Liver (tissue), 3 donors: Measurements from ENCODE around the gene PAXX.

ENCODE experiments used
- EGR1 ChIP-seq, 2 donors: IDR thresholded peaks; 2 replicates each; pipeline ENCODE4 v1.6.1; 2016 to 2018; ENCODE audit warnings: antibody characterized with exemption in 2 of 2, low read depth in 2 of 2
- RAD21 ChIP-seq, 2 donors: IDR thresholded peaks; 2 replicates each; pipeline ENCODE4 v1.6.1; 2016; ENCODE audit warnings: antibody characterized with exemption in 2 of 2, mild to moderate bottlenecking in 2 of 2
- SP1 ChIP-seq: IDR thresholded peaks from 2 replicates; pipeline ENCODE4 v1.6.1; 2018; ENCODE audit warnings: antibody characterized with exemption, mild to moderate bottlenecking
- TAF1 ChIP-seq: conservative IDR thresholded peaks from 2 replicates; pipeline ENCODE4 v1.6.1; 2016; ENCODE audit warnings: antibody characterized with exemption, mild to moderate bottlenecking
- YY1 ChIP-seq: IDR thresholded peaks from 2 replicates; pipeline ENCODE4 v1.6.1; 2016; ENCODE audit warnings: antibody characterized with exemption, mild to moderate bottlenecking
- TF ChIP-seq, protein P1 (sequence below): fragments of 150-350 bp; IDR thresholded peaks from 2 replicates; pipeline ENCODE4 v1.5.1; 2017; ENCODE audit warnings: improper control_type of control experiment, low read depth, low read length; ENCODE audit not compliant: missing input control
- TF ChIP-seq, protein P2 (sequence below): IDR thresholded peaks from 2 replicates; pipeline ENCODE4 v1.6.1; 2016; ENCODE audit warnings: antibody characterized with exemption
- TF ChIP-seq, protein P3 (sequence below): IDR thresholded peaks from 2 replicates; pipeline ENCODE4 v1.6.1; 2016; ENCODE audit warnings: antibody characterized with exemption
- donor health status: healthy.
- donor health status: healthy.

DNA sequence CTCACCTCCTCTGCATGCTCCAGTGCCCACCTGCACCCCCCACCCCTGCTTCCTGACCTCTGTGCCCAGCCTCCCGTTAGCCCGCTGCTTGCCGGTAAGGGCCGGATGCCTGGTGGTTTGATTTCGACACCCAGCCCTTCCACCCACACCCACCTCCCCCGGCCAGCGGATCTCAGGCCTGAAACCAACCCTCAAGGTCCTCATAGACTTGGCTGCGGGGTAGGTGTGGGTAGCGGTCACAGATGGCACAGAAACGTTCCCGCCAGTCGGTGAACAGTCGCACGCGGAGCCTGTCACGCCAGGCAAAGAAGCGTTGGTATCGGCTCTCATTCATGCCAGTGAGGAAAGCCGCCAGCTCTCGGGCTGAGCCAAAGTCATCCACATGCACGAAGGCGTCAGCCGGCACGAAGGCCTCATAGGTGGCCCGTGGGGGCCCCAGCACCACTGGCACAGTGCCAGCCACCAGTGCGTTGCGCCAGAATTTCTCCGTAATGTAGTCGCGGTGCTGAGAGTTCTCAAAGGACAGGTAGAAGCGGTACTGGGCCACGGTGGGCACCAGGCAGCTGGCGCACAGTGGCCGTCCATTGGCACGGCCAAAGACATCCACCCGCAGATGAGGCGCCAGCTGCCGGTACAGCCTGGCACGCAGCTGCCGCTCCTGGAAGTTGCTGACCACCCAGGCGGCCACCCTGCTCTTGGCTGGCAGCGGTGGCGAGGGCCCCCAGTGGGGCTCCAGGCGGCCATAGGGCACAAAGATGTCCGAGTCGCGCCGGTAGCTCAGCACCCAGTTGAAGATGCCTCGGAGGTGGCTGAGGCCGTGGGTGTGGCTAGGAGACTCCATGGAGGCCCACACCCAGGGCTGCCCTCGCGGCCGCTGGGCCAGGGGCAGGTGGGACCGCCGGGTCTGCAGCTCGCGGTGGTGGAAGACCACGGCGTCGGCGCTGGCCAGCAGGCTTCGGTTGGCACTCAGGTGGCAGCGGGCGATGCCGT is 38.6 kb downstream of the PAXX start:
- TF ChIP-seq, protein P1, sequence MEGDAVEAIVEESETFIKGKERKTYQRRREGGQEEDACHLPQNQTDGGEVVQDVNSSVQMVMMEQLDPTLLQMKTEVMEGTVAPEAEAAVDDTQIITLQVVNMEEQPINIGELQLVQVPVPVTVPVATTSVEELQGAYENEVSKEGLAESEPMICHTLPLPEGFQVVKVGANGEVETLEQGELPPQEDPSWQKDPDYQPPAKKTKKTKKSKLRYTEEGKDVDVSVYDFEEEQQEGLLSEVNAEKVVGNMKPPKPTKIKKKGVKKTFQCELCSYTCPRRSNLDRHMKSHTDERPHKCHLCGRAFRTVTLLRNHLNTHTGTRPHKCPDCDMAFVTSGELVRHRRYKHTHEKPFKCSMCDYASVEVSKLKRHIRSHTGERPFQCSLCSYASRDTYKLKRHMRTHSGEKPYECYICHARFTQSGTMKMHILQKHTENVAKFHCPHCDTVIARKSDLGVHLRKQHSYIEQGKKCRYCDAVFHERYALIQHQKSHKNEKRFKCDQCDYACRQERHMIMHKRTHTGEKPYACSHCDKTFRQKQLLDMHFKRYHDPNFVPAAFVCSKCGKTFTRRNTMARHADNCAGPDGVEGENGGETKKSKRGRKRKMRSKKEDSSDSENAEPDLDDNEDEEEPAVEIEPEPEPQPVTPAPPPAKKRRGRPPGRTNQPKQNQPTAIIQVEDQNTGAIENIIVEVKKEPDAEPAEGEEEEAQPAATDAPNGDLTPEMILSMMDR = no peak
- no peak for TF ChIP-seq SP1
- TF ChIP-seq RAD21 (IDR thresholded peaks at IDR 0.05) = no peak
- TF ChIP-seq, protein P2, sequence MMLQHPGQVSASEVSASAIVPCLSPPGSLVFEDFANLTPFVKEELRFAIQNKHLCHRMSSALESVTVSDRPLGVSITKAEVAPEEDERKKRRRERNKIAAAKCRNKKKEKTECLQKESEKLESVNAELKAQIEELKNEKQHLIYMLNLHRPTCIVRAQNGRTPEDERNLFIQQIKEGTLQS = no peak
- no peak for TF ChIP-seq YY1
- TF ChIP-seq, protein P3, sequence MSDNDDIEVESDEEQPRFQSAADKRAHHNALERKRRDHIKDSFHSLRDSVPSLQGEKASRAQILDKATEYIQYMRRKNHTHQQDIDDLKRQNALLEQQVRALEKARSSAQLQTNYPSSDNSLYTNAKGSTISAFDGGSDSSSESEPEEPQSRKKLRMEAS = no peak
- no peak for TF ChIP-seq EGR1 (IDR thresholded peaks at IDR 0.05; ENCODE audit: low read depth in 2 of 2)
- TF ChIP-seq TAF1 = no peak
